ENCODE results near the gene URI1. TPM values are rescaled to one million over a fixed set of nuclear protein-coding genes. Genes with fewer than 3 reads are reported as not detected.
"Not testable (repeated sequence)": the region's sequence is repeated elsewhere in the genome, so short reads cannot be mapped to it uniquely, and the experiment has no call there.

Gene URI1
- total and polyA plus RNA-seq, 11 donors: 10.9 to 53.7 (median 41.5) TPM

DNA sequence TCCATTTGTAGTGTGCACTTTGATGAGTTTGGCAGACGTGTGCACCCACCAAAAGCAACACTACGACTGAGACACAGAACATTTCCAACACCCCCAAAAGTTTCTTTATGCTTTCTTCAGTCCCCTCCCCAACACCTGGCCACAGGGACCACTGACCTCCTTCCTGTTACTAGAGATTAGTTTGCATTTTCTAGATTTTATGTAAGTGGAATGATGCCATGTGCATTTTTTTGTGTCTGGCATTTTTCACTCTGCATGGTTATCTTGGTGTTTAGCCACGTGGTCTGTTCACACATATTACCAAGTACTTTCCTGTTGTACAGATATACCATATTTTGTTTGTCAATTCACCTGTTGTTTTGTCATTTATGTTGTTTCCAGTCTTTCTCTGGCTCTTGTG, 44.6 kb upstream of the URI1 start:
- ATAC-seq: no peak
- WGBS, 4 donors: 41 to 49% (median 46%) methylated on average over 3 of the region's 3 CpGs
- DNase-seq: no peak
- intact Hi-C loops (cut with DNase I): no loop called here
- no peak for TF ChIP-seq POLR2A (IDR thresholded peaks at IDR 0.05)
- TF ChIP-seq, protein P1, sequence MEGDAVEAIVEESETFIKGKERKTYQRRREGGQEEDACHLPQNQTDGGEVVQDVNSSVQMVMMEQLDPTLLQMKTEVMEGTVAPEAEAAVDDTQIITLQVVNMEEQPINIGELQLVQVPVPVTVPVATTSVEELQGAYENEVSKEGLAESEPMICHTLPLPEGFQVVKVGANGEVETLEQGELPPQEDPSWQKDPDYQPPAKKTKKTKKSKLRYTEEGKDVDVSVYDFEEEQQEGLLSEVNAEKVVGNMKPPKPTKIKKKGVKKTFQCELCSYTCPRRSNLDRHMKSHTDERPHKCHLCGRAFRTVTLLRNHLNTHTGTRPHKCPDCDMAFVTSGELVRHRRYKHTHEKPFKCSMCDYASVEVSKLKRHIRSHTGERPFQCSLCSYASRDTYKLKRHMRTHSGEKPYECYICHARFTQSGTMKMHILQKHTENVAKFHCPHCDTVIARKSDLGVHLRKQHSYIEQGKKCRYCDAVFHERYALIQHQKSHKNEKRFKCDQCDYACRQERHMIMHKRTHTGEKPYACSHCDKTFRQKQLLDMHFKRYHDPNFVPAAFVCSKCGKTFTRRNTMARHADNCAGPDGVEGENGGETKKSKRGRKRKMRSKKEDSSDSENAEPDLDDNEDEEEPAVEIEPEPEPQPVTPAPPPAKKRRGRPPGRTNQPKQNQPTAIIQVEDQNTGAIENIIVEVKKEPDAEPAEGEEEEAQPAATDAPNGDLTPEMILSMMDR (IDR thresholded peaks at IDR 0.05): no peak
- no peak overlapping the region for H3K27ac ChIP-seq
- no peak overlapping the region for H3K4me3 ChIP-seq
- peaks cover 0 to 7% (median 0%) of the 10 kb centered on the region in 9 donors for H3K27me3 ChIP-seq
- H3K36me3 ChIP-seq: no peaks in the 10 kb centered on the region
- no peaks in the 10 kb centered on the region for H3K9me3 ChIP-seq
- H3K4me1 ChIP-seq: no peaks in the 10 kb centered on the region

DNA sequence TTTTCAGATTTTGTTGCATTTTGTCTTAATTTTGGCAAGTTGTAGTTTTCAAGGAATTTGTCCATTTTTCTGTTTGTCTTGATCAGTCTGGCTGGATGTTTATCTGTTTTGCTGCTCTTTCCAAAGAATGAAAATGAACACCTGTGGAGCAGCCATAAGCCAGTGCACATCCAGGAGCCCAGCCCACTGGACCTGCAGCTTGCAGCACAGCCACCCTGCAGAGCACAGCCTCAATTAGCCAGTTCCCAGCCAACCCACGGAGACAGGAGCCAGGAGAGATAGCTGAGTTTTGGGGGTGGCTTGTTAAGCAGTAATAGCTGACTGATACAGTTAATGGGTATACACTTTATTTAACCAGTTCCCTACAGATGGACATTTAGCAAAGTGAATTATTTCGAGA, 38.0 kb upstream of the URI1 start:
- no peak overlapping the region for H3K4me3 ChIP-seq
- no peak for TF ChIP-seq POLR2A (IDR thresholded peaks at IDR 0.05)
- TF ChIP-seq, protein P1 (IDR thresholded peaks at IDR 0.05): no peak
- intact Hi-C loops (cut with DNase I): no loop called here

DNA sequence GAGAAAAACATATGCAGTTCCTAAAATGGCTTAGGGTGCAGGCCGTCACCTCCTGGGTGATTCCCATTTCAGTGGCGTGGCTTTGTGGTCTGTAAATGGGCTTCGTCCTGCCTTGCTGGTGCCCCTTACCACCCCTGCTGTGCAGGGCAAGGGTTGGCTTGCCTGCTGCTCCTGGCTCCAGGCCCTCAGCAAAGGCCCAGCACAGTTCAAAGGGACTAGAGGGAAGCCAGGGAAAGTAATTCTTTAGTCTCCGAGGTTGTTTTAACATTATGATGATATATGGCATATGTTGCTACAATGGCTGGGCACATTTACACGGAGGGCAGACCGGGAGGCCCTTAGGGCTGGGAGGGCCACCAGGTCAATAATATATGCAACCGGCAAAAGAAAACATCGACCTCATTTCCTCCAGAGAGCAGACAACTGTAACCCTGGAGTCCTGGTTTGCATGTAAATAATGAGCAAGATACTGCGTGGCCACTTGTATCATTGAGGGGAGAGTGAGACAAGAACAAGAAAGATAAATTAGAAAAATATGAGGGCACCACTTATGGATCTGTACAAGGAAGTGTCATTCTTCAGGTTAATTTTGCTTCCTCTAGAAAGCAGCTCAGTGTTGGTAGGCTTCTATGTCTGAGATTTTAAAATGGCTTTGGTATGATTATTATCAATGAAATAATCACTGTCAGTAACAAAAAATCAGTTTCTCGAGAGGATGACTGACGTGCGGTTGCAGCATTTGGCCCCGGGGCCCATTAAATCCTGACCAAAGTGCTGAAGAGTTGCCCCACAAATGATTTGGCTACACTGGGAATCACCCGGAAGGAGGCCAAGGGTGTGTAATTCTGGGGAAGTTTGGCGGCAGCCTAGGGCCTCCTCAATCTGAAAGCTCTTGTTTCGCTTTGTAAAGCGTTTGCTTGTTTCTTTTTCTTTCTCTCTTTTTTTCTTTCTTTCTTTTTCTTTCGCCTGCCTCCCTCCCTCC, 32.8 kb upstream of the URI1 start:
- ATAC-seq: no peak
- Histone ChIP-seq H3K4me1 (no peaks in the 10 kb centered on the region), H3K36me3 (no peaks in the 10 kb centered on the region), H3K27me3 (no peaks in the 10 kb centered on the region), H3K9me3 (peaks cover 0 to 2% (median 0%) of the 10 kb centered on the region in 12 donors), H3K4me3 (no peak overlapping the region), H3K27ac (no peak overlapping the region)
- DNase-seq: no peak
- WGBS, 4 donors: 73 to 83% (median 76%) methylated on average over 18 of the region's 18 CpGs
- TF ChIP-seq, protein P1 (IDR thresholded peaks at IDR 0.05): no peak
- TF ChIP-seq POLR2A (IDR thresholded peaks at IDR 0.05): no peak
- intact Hi-C loops (cut with DNase I): no loop called here

More for the DNA sequence above, 38.0 kb upstream of the URI1 start:
- no peaks in the 10 kb centered on the region for H3K36me3 ChIP-seq
- no peak for DNase-seq
- ATAC-seq: no peak
- peaks cover 0 to 8% (median 0%) of the 10 kb centered on the region in 12 donors for H3K9me3 ChIP-seq
- 60 to 77% (median 73%) methylated on average over 2 of the region's 2 CpGs for WGBS, 4 donors
- H3K27ac ChIP-seq: no peak overlapping the region
- H3K27me3 ChIP-seq: peaks cover 0 to 4% (median 0%) of the 10 kb centered on the region in 9 donors
- no peaks in the 10 kb centered on the region for H3K4me1 ChIP-seq

DNA sequence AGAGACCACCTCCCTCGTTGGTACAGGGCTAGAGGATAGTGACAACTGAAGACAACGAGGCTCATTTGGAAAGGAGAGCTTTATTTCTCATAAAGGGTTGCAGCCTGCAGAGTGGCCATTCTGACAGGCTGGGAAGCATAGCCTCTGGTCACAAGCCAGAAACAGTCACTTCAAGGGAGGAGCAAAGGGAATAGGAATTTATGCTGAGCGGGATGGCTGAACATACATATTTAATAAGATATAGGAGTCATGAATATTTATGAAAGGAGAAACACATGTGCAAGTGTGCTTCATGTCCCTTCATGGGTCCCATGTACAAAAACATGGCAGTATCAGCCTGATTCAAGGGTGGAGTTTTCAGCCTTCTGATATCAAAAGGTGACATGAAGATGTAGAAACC, 27.1 kb upstream of the URI1 start:
- Histone ChIP-seq H3K4me3 (no peak overlapping the region), H3K27me3 (no peaks in the 10 kb centered on the region), H3K36me3 (no peaks in the 10 kb centered on the region), H3K4me1 (no peaks in the 10 kb centered on the region), H3K9me3 (no peaks in the 10 kb centered on the region), H3K27ac (no peak overlapping the region)
- no peak for DNase-seq
- intact Hi-C loops (cut with DNase I): no loop called here
- WGBS, 4 donors: 48 to 61% (median 52%) methylated on average over 3 of the region's 3 CpGs
- TF ChIP-seq, protein P1 (IDR thresholded peaks at IDR 0.05): no peak
- TF ChIP-seq POLR2A (IDR thresholded peaks at IDR 0.05): no peak
- no peak for ATAC-seq

DNA sequence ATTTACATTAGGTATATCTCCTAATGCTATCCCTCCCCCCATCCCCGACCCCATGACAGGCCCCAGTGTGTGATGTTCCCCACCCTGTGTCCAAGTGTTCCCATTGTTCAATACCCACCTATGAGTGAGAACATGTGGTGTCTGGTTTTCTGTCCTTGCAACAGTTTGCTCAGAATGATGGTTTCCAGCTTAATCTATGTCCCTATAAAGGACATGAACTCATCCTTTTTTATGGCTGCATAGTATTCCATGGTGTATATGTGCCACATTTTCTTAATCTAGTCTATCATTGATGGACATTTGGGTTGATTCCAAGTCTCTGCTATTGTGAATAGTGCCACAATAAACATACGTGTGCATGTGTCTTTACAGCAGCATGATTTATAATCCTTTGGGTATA, 26.2 kb upstream of the URI1 start:
- intact Hi-C loops (cut with DNase I); H3K27ac ChIP-seq; H3K4me1 ChIP-seq; H3K9me3 ChIP-seq; DNase-seq; ATAC-seq; H3K27me3 ChIP-seq; H3K36me3 ChIP-seq; H3K4me3 ChIP-seq: not testable (repeated sequence)
- WGBS, 4 donors: 71 to 79% (median 73%) methylated on average over 2 of the region's 2 CpGs
